Progenitor cell of endocrine pancreas (in vitro differentiated cells): ENCODE data around the gene NPFF. TPM values are rescaled to one million over a fixed set of nuclear protein-coding genes. Genes with fewer than 3 reads are reported as not detected.

Source experiments
- DNase-seq: peaks from one replicate; pipeline ENCODE4 v3.0.0; 2021; ENCODE audit warnings: low spot score; ENCODE audit not compliant: unreplicated experiment
- H3K27ac Mint-ChIP-seq: 2 replicates; pipeline ENCODE4 v1.8.0; 2021; ENCODE audit warnings: mild to moderate bottlenecking, moderate library complexity, mixed read lengths
- H3K27me3 Mint-ChIP-seq: 2 replicates; pipeline ENCODE4 v1.8.0; 2021; ENCODE audit warnings: mixed read lengths
- H3K36me3 Mint-ChIP-seq: 2 replicates; pipeline ENCODE4 v1.8.0; 2022; ENCODE audit warnings: mixed read lengths; ENCODE audit not compliant: insufficient read depth
- H3K4me1 Mint-ChIP-seq: 2 replicates; pipeline ENCODE4 v1.8.0; 2021; ENCODE audit warnings: low read depth, mixed read lengths
- H3K4me3 Mint-ChIP-seq: 2 replicates; pipeline ENCODE4 v1.8.0; 2021; ENCODE audit warnings: low read depth, mild to moderate bottlenecking, moderate library complexity, mixed read lengths
- H3K9me3 Mint-ChIP-seq: 2 replicates; pipeline ENCODE4 v1.8.0; 2021; ENCODE audit warnings: low read depth, mixed read lengths
- CTCF ChIP-seq: fragments of 200-600 bp; sonication (generic); IDR thresholded peaks from one replicate; pipeline ENCODE4 v1.5.0; 2021; ENCODE audit warnings: antibody characterized with exemption, mild to moderate bottlenecking; ENCODE audit not compliant: unreplicated experiment
- total RNA-seq: library from RNA; stranded (reverse); gene quantifications from 2 replicates; pipeline ENCODE4 v1.2.1, GENCODE V29; 2021

The NPFF gene
- total RNA-seq, 1 donor from 2014 or later = not detected

- H3K27ac Mint-ChIP-seq = no peak overlapping the region
- TF ChIP-seq CTCF = no peak
- peaks cover 46% of the 10 kb centered on the region for H3K36me3 Mint-ChIP-seq
- no peaks in the 10 kb centered on the region for H3K27me3 Mint-ChIP-seq
- peaks cover 5% of the 10 kb centered on the region for H3K4me1 Mint-ChIP-seq
- H3K9me3 Mint-ChIP-seq = no peaks in the 10 kb centered on the region
- no peak for DNase-seq
- no peak overlapping the region for H3K4me3 Mint-ChIP-seq
Measured at GRCh38 chr12:53468282-53468681, 39.0 kb downstream of the NPFF start.

- peaks cover 48% of the 10 kb centered on the region for H3K36me3 Mint-ChIP-seq
- TF ChIP-seq CTCF = no peak
- H3K27ac Mint-ChIP-seq = peak overlapping the region; percentile 33
- H3K27me3 Mint-ChIP-seq = no peaks in the 10 kb centered on the region
- H3K4me1 Mint-ChIP-seq = peaks cover 5% of the 10 kb centered on the region
- no peak overlapping the region for H3K4me3 Mint-ChIP-seq
- H3K9me3 Mint-ChIP-seq = no peaks in the 10 kb centered on the region
- DNase-seq = no peak
Measured at GRCh38 chr12:53467880-53468279, 39.4 kb downstream of the NPFF start.

- Mint-ChIP-seq H3K36me3 (peaks cover 51% of the 10 kb centered on the region), H3K27ac (no peak overlapping the region), H3K4me3 (no peak overlapping the region), H3K9me3 (no peaks in the 10 kb centered on the region), H3K4me1 (peaks cover 5% of the 10 kb centered on the region), H3K27me3 (no peaks in the 10 kb centered on the region)
- no peak for TF ChIP-seq CTCF
- no peak for DNase-seq
Measured at GRCh38 chr12:53467082-53467481, 40.2 kb downstream of the NPFF start.

- DNase-seq = no peak
- Mint-ChIP-seq H3K36me3 (peaks cover 47% of the 10 kb centered on the region), H3K27ac (no peak overlapping the region), H3K4me3 (no peak overlapping the region), H3K9me3 (no peaks in the 10 kb centered on the region), H3K4me1 (peaks cover 5% of the 10 kb centered on the region), H3K27me3 (no peaks in the 10 kb centered on the region)
- TF ChIP-seq CTCF = no peak
Measured at GRCh38 chr12:53466640-53467039, 40.6 kb downstream of the NPFF start.

- TF ChIP-seq CTCF = no peak
- H3K27me3 Mint-ChIP-seq = no peaks in the 10 kb centered on the region
- H3K4me3 Mint-ChIP-seq = no peak overlapping the region
- peaks cover 2% of the 10 kb centered on the region for H3K4me1 Mint-ChIP-seq
- peak overlapping the region; percentile 84 for H3K27ac Mint-ChIP-seq
- H3K9me3 Mint-ChIP-seq = no peaks in the 10 kb centered on the region
- no peak for DNase-seq
- peaks cover 46% of the 10 kb centered on the region for H3K36me3 Mint-ChIP-seq
Measured at GRCh38 chr12:53465679-53466078, 41.6 kb downstream of the NPFF start.
